Activated CD8-positive, alpha-beta memory T cell treated with anti-CD3 and anti-CD28 coated beads for 48 hours (primary cell): ENCODE data around the gene ERRFI1.

ENCODE experiments used
- DNase-seq, 3 experiments: peaks; one replicate each; pipeline ENCODE4 v3.0.0-alpha.2; 2020; ENCODE audit warnings: low read depth in 2 of 3, low spot score in 2 of 3

ERRFI1 gene

DNA sequence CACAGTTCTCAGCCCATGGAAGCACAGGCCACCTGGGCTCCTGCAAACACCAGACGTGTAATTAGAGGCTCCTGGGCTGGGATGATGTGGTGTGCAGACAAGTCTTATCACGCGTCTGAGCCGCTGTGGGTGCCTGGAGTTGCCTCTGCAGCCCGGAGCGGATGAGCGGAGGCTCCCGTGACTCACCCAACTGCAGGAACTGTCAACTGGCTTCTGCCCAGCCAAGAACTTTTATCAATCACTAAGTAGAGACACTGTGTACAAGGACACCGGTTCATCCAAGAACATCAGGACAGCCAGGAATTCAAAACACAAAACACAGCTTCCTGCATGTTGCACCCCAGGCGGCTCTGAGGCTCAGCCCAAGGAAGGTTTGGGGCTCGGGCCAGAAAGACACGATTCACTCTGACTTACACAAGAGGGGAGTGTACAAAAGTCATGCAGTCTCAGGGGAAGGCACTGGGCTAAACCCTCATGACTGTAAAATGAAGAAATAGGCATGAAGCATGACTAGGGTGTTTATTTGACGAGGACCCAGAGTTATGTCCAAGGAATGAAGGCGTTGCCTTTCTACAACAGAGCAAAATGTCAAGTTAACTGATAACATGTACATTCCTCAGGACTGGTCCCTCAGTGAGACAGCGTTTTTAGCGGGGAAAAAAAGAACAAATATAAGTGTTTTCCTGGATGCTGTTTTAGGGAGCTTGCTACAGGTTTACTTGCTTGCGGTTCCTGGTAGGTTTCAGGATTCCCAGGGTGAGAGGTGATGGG, 21.1 kb downstream of the ERRFI1 start:
- no peak for DNase-seq

DNA sequence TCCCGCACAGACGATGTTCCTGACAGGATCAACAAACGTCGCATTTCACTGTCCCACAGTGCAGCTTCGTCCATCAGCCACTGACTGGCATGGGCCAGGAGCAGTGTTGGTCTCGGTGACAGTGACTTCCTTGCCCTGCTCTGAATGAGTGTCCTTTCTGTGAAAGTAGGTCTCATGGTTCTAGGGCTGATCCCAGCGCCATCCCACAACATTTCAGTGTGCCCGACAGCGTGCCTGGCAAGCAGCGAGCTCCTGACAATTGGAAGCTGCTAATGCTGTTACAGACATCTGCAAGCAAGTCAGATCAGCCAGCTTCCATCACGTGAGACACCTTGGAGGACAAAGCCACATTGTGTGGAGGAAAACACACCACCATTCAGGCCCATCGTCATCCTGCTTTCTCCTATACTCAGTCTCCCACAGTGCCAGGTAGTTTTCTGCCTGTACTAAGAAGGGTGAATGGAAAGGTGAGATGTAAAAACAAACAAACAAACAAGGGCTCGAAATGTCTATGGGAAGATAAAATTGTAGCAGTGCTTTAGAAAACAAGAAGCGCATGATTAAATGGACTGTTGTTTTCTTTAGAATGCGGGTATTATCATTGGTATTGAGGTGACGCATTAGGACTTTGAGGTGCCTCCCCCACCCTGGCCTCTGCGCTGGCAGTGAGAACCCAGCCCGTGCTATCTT, 21.9 kb downstream of the ERRFI1 start:
- no peak for DNase-seq

DNA sequence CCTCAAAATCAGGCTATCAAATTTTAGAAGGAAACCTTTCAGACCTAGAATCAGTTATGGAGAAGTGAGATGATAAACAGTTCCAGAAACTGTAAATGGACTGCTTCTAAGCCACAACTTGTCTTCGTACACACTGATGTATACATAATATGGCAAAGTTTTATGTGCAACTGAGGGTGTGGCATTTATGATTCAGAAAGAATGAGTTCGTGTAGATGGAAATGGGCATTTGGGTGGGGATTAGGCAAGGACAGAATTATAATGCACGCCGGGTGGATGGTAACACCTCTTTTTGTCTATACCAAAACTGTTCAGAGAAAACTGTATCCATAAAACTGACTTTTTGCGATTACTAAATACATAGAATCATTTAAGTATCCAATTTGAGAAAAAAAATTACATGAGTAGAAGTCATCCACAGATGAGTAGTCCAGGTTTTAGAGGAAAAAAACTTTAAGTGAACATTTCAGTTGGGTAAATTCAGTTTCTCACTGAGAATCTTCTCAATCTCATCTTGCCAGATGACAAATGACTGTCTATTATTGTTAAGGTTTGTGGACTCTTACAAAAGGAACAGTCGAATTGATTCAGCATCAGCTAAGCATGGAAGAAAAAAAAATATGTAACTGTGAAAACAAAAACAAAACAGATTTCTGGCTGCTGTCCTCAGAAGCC, 22.5 kb downstream of the ERRFI1 start:
- no peak for DNase-seq

DNA sequence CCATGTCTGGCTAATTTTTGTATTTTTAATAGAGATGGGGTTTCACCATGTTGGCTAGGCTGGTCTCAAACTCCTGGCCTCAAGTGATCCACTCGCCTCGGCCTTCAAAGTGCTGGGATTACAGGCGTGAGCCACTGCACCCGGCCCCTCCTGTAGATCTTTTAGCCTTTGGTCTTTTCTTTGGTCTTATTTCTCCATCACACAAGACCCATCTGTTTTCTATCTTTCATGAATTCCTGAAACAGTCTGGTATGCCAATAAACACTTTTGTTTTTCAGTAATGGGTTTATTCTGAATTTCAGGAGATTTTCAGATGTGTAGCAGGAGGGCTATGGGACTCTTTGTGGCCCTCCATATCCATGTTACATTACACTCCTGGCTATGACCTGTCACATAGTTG, 23.2 kb downstream of the ERRFI1 start:
- no peak for DNase-seq

DNA sequence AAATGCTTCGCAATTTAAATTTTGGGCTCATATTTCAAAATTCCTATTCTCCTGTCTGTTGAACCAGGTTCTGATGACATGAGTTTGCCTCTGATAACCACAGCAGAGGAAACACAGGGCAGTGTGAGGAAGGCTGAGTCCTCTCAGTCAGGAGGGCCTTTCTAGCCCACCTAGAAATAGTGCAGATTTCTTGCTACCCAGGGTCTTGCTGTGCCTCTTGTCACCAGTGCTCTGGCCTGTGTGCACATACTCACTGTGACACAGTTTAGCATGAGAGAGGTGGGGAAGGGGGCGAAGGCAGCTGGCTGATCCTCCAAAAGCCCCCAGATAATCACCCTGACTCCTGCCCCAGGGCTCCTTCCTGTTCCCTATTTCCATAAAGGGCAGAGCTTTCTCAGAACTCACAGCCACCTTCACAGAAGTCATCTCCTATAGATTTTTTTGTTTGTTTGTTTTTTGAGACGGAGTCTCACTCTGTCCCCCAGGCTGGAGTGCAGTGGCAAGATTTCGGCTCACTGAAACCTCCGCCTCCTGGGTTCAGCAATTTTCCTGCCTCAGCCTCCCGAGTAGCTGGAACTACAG, 23.7 kb downstream of the ERRFI1 start:
- no peak for DNase-seq

DNA sequence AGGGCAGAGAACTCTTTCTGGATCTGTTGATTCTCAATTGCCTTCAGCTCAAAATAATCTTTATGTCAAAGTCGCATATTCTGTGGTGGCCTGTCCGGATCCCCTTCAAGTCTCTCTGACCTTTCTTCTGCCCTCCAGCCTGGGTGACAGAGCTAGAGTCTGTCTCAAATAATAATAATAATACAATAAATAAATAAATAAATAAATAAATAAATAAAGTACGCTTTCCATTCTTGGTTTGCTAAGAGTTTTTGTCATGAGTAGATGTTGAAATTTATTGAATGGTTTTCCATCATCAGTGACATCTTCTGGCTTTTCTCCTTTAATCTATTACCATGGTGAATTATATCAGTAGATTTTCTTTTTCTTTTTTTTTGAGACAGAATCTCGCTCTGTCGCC, 30.7 kb downstream of the ERRFI1 start:
- no peak for DNase-seq

DNA sequence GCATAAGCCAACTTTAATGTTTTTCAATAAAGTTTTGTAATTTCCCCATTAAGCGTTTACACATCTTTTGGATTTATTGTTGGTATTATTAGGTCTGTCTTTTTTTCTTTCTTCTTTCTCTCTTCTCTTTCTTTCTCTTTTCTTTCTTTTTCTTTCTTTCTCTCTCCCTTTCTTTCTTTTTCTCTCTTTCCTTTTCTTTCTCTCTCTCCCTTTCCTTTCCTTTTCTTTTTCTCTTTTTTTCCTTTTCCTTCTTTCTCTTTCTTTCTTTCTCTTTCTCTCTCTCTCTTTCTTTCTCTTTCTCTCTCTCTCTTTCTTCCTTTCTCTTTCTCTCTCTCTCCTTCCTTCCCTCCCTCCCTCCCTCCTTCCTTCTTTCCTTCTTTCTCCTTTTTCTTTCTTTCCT, 31.3 kb downstream of the ERRFI1 start:
- DNase-seq: no peak

DNA sequence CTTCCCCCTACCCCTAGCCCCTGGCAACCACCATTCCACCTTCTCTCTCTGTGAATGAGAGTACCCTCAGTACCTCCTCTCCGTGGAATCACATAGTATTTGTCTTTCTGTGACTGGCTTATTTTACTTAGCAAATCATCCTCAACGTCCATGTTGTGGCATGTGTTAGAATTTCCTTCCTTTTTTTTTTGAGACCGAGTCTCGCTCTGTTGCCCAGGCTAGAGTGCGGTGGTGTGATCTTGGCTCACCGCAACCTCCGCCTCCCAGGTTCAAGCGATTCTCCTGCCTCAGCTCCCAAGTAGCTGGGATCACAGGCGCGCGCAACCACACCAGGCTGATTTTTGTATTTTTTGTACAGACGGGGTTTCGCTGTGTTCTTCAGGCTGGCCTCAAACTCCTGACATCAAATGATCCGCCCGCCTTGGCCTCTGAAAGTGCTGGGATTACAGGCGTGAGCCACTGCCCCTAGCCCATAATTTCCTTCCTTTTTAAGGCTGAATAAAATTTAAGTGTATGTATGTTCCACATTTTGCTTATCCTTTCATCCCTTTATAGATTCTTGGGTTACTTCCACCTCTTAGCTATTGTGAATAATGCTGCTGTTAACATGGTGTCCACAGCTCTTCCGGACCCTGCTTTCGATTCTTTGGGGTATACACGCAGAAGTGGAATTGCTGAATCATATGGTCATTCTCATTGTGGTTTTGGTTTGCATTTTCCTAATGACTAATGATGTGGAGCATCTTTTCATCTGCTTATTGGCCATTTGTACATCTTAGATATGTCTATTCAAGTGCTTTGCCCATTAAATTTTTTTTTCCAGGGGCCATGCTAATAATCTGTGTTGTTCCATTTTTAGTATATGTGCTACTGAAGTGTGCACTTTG, 32.3 kb downstream of the ERRFI1 start:
- DNase-seq: no peak

DNA sequence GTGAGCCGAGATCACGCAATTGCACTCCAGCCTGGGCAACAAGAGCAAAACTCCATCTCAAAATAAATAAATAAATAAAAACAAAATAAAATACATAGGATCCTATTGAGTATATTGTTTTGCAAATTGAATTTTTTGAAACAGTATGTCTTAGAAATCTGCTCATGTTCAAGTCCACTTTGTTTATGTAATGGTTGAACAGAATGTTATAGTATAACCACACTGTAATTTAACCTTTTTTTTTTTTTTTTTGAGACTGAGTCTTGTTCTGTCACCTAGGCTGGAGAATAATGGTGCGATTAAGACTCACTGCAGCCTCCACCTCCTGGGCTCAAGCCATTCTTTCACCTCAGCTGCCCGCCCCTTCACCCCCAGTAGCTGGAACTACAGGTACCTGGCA, 33.2 kb downstream of the ERRFI1 start:
- no peak for DNase-seq

DNA sequence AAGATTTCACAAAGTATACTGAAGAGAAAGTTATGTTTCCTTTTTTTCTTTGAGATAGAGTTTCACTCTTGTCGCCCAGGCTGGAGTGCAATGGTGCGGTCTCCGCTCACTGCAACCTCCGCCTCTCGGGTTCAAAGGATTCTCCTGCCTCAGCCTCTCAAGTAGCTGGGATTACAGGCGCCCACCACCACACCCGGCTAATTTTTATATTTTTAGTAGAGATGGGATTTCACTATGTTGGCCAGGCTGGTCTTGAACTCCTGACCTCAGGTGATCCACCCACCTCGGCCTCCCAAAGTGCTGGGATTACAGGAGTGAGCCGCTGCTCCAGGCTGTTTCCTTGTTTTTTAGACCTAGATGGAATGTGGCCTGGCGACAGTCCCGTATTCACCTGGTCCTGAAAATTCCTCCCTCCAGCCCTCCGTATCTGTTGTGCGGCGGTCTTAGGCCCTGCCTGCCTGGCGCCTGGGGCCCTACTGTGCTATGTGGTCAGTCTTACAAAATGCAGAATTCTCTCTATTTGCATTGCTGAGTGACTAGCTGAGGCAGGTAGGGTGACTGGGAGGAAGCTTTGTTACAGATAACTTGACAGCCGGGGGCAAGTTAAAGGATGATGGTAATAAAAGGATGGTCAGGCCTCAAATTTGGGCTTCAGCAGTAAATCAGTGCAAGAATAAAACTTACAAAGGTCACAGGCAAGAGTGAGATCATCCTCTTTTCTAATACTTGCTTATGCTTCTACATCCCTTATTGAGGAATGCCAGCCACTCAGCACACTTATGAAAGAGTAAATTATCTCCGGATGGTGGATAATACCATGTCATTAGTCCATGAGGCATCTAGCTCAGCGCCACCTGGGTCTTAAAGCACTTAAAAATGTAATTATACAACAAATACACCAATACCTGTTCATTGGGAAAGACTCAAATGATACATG, 34.3 kb downstream of the ERRFI1 start:
- DNase-seq: no peak

DNA sequence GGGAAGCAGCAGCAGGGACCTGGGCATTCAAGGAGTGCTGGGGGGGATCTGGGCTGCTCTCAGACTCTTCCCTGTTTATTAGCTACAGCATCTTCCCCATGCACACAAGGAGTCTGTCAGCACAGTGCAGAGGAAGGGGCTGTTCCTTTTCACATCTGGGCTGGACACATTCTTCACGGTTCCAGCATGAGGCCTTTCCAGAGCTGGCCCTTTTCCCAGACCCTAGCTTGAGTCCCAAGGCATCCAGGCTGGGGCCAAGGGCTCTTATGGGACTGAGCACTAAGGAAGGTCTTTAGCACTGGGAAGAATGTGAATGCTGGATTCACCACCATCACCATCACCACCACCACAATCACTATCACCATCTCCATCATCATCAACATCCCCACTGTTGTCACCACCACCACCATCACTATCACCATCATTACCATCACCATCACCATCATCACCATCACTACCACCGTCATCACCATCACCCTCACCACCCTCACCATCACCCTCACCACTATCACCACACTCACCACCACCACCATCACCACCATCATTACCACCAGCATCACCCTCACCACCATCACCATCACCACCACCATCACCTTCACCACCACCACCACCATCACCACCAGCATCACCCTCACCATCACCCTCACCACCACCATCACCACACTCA, 36.2 kb downstream of the ERRFI1 start:
- DNase-seq: no peak

DNA sequence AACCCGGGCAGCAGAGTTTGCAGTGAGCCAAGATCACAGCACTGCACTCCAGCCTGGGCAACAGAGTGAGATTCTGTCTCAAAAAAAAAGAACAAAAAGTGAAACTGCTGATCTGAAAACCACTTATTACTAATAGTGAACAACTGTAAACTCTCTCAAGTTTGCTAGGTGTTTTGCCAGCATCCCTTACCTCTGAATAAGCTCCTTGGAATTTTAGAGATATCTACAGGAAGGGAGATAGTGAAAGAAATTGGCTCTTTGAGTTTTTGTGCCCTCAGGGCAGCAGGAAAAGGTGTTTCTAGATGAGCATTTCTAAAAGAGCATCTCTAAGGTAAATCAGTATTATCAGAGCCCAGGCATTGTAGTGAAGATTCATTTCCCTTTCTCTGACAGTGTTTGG, 37.5 kb downstream of the ERRFI1 start:
- no peak for DNase-seq

DNA sequence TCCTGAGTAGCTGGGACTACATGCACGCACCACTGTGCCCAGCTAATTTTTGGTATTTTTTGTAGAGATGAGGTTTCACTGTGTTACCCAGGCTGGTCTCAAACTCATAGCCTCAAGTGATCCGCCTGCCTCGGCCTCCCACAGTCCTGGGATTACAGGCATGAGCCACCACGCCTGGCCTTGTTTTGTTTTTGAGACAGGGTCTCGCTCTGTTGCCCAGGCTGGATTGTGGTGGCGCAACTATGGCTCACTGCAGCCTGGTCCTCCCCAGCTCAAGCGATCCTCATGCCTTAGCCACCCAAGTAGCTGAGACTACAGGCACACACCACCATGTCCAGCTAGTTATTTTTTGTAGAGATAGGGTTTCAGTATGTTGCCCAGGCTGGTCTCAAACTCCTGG, 38.6 kb downstream of the ERRFI1 start:
- no peak for DNase-seq

DNA sequence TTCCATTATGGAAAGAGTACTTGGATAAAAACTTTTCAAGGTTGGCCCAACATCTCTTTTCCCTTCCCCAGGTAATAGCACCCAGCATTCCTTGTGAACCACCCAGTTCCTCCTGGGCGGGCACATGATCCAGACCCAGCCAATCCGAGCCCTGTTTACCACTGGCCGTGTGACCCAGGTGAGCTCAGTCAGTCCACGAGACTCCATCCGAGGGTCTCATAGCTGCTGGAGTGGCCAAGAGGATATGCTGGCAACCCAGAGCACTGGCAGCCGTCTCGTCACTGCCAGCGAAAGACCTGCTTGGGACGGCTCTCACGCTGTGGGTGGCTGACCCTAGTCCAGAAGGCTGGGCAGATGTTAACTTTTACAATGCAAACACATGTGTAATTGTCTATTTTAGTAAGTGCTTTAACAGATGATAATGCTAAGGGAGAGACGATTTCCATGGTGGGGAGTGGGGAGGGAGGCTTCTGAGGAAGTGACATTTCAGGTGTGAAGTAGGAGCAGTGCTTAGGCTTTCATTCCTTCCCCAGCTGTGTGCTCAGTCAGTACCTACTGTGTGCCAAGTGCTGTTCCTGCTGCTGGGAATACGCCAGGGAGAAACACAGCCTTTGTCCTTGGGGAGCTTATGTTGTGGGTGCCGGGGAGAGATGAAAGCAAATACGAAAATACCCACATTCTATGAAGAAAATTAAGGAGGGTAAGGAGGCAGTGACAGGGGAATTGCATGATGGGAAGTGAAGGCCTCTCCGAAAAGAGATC, 40.1 kb downstream of the ERRFI1 start:
- no peak for DNase-seq

DNA sequence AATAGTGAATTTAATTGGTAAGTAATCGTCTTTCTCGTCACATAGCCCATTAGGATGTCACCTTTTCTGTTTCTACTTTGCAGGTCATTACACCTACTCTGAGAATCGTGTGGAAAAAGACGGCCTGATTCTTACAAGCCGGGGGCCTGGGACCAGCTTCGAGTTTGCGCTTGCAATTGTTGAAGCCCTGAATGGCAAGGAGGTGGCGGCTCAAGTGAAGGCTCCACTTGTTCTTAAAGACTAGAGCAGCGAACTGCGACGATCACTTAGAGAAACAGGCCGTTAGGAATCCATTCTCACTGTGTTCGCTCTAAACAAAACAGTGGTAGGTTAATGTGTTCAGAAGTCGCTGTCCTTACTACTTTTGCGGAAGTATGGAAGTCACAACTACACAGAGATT, 41.3 kb downstream of the ERRFI1 start:
- DNase-seq: no peak

DNA sequence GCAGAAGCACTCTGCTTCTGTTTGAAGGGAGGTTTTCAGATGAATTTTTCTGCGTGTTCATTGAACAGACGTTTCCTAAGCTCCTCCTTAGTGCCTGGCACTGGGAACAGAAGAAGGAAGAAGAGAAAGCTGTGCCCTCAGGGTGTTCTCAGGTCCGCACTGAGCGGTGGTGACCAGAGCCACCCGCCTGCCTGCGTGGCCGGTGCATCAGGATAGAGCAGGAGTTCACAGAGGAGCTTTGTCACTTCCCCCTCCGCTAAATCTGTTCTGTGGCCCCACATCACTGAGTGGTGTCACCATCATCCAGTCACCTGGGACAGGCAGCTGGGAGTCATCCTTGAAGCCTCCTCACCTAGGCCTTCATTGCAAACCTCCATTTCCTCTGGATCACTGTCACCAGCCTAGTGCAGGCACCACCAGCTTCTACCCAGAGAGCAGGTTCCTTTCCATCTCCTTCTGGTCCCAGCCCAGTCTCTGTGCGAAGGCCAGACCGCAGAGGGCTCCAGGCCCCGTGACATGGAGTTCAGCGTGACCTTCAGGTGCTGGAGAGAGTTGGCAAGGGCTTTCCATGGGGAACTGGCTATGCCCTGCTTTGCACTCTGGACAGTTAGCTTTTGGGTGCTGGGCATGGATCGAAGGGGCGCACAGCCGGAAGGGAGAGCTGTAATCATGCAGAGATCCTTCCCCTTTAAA, 42.9 kb downstream of the ERRFI1 start:
- DNase-seq: no peak

DNA sequence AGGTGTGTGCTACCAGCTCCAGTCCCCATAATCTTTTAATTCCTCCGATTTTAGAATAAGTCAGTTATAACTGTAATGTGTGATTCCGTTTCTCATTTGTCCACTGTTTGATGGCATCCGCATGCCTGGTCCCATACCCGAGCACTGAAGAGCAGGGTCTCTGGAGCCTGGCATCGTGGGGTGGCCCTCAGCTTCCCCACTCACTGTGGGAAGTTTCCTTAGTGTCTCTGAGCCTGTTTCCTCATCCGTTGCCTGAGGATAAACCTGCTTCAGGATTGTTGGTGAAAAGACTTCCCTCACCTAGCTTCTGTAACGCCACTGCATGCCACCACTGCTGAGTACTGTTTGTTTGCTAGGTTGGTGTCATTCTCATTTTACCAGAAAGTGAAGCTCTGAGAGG, 45.1 kb downstream of the ERRFI1 start:
- no peak for DNase-seq
